NCI-H2171 treated with DMSO at 0.1 percent for 48 hours (cell line): ENCODE data around the gene EVC.

Experiments
- DNase-seq: peaks from one replicate; lab custom pipeline; 2025; lab: John Stamatoyannopoulos, UW

EVC gene

GRCh38 chr4:5732158-5732557 lies 21.2 kb downstream of the EVC start:
- no peak for DNase-seq

DNA sequence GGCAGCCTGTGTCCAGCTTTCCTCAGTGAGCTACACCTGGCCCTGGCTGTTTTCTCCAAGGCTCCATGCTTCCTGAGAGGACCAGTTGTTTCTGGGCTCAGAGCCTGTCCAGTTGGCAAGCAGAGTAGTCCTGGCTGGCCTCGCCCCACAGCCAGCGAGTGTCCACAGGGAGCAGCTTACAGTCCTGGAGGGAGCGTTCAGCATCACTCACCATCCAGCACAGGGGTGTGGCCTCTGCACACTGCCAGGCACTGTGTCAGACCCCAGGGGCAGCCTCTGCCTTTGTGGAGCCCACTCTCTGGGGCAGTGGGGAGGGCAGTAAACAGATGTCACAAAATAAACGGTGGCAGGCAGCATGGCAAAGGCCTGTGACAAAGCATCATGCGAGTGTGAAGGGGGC lies 23.9 kb downstream of the EVC start:
- DNase-seq: no peak

- DNase-seq: no peak
Observed at GRCh38 chr4:5735463-5735862, 24.5 kb downstream of the EVC start.

DNA sequence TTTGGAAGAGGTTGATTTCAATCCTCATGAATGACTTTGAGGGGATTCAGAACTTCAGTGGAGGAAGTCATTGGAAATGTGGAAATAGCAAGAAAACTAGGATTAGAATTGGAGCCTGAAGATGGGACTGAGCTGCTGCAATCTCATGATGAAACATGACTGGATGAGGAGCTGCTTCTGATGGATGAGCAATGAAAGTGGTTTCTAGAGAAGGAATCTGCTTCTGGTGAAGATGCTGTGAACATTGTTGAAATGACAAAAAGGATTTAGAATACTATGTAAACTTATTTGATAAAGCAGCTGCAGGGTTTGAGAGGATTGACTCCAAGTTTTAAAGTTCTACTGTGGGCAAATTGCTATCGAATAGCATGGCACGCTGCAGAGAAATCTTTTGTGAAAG lies 27.1 kb downstream of the EVC start:
- no peak for DNase-seq

DNA sequence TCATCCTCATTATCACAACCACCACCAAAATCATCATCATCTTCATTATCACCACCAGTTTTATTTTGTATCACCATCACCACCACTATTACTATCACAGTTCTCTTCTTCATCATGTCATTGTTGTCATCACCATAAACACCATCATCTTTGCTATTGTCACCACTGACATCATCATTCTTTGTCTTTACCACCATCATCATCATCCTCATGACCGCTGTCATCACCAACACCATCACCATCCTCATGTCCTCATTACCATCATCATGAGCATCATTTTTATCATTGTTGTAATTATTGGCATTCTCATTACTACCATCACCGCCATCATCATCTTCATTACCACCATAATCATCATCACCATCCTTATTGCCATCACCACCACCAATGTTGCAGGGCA lies 31.4 kb downstream of the EVC start:
- no peak for DNase-seq

- DNase-seq: no peak
Observed at GRCh38 chr4:5742968-5743367, 32.0 kb downstream of the EVC start.

- no peak for DNase-seq
Observed at GRCh38 chr4:5746250-5746649, 35.2 kb downstream of the EVC start.

- DNase-seq: no peak
Observed at GRCh38 chr4:5746829-5747737, 36.1 kb downstream of the EVC start.

GRCh38 chr4:5747738-5748375 lies 36.9 kb downstream of the EVC start:
- DNase-seq: no peak

DNA sequence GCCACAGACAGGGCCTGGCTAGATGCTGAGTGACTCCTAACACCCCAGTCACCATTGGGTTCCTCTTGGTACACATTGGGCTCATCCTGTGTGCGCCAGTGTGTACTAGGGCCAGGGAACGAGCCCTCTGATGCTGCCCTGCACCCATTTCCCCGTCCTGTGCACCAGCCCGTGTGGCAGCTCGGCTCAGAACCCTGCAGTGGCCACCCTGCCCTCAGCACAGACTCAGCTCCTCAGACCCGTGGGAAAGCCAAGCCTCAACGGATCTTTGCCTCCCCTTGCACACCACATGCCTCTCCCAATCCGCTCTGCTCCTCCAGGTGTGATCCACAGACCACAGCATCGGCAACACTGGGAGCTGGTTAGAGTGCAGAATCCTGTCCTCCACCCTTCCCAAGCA lies 38.6 kb downstream of the EVC start:
- DNase-seq: no peak

GRCh38 chr4:5750052-5750945 lies 39.3 kb downstream of the EVC start:
- no peak for DNase-seq

DNA sequence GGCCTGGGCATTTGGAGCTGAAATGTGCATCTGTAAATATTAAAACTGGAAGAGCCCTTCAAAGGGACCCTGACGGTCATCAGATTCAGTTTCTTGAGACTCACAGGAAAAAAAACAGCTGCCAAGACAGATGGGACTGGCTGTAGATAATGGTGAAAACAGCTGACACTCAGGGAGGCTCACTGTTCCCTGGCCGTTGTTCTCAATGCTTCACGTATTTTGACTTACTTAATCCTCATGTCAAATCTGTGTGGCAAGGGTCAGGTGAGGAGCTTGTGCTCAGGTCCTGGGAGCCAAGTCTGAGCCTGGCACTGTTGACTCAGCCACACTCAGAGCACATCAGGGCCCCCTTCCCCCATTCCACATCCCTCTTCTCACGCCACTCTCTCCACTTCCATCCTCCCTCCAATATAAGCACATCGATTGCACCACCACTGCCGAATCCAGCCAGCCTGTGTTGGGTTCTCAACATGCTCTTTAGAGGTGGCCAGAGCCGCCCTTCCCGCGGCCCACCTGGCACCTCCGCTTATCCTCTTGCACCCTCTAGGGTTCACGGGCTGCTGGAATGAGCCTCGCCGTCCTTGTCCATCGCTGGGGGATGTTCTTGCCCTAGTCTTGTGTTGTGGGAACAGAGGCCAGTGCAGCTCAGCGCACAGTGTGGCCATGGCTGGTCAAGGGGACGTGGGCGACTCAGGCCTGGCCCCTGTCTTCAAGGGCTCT lies 40.1 kb downstream of the EVC start:
- no peak for DNase-seq

DNA sequence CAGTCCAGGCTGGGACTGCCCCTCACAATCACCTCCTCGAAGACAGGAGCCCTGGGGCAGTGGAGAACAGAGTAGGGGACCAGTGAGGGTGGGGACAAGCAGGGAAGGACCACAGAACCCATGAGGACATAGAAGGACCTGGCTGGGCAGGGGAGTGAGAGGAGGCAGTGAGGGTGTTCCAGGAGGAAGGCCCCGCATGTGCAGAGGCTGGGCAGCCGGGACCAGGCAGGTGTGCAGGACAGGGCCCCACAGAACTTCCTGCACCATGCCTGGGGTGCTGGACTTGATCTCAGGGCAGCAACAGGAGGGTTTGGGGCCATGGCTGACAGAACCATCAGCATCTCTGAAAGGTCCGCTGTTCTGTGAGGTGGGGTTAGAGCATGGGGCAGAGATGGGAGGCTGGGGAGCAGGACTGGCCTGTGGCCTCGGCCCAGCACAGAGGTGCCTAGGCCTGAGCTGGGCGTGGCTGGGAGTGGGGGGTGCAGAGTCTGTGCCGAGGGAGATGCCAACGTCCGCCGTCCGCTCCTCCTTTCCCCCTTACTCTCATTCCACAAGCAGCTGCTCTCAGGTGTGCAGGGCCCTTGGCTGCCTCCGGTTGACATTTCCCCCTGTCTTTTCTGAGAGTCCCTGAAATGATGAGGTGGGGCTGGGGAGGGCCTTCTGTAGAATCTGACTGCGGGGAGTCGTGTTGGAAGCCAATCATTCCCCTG lies 40.8 kb downstream of the EVC start:
- DNase-seq: no peak

- no peak for DNase-seq
Observed at GRCh38 chr4:5752376-5753184, 41.6 kb downstream of the EVC start.

GRCh38 chr4:5753366-5753765 lies 42.4 kb downstream of the EVC start:
- DNase-seq: no peak

- no peak for DNase-seq
Observed at GRCh38 chr4:5753766-5754528, 42.9 kb downstream of the EVC start.

- no peak for DNase-seq
Observed at GRCh38 chr4:5754529-5754881, 43.5 kb downstream of the EVC start.

DNA sequence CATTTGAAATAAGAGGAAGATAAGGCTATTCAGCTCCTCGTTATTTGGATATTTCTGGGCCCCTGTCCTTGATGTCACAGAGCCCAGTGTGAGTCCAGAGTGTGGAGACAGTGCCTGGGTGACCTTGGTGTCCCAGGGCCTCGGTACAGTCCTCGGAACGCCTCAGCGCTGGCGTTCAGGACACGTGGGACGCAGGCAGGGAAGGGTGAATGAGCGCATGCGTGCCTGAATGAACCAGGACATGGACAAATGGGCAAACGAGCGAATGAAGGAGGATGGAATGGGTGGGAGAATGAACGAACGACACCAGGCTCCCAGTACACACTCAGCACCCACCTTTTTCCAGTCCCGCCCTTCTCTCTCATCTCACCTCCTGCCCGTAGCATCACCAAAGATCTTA lies 44.2 kb downstream of the EVC start:
- no peak for DNase-seq

- no peak for DNase-seq
Observed at GRCh38 chr4:5755679-5756078, 44.7 kb downstream of the EVC start.

GRCh38 chr4:5756271-5756670 lies 45.3 kb downstream of the EVC start:
- DNase-seq: no peak
